Caco-2 (cell line): Measurements from ENCODE around the gene PLCH1. TPM values are rescaled to one million over a fixed set of nuclear protein-coding genes. Genes with fewer than 3 reads are reported as not detected.

Experiments used
- BruUV-seq: library from RNA; stranded (reverse); fragments of 400-500 nt; replicated peaks from 2 replicates; lab custom pipeline; 2021; lab: Mats Ljungman, UMichigan
- CTCF ChIA-PET: fragments of 300-600 bp; sonication (Branson Sonifier 250); formaldehyde crosslinking; loops from one replicate; lab custom pipeline; 2022; ENCODE audit warnings: antibody characterized with exemption; lab: Charles Lee
- POLR2A ChIA-PET: fragments of 300-600 bp; sonication (Branson Sonifier 250); formaldehyde crosslinking; loops from one replicate; lab custom pipeline; 2022; ENCODE audit warnings: antibody characterized with exemption; lab: Charles Lee
- DNase-seq, 2 experiments: peaks; one replicate each; pipeline versions ENCODE4 v3.0.0 to v3.0.0-alpha.2; 2020 to 2022
- H3K27me3 ChIP-seq: replicated peaks from 2 replicates; pipeline ENCODE4 v1.6.0; 2011; ENCODE audit warnings: low read length; ENCODE audit not compliant: control insufficient read depth, insufficient read depth
- H3K36me3 ChIP-seq: 2 replicates; pipeline ENCODE4 v1.5.1; 2011; ENCODE audit warnings: low read length; ENCODE audit not compliant: control insufficient read depth, insufficient read depth
- H3K4me1 ChIP-seq: fragments of 250-450 bp; sonication (Bioruptor Pico); 2 replicates; pipeline ENCODE4 v1.5.1; 2020; ENCODE audit warnings: mild to moderate bottlenecking
- H3K4me3 ChIP-seq: 2 replicates; pipeline ENCODE4 v1.5.1; 2011; ENCODE audit warnings: low read depth, mild to moderate bottlenecking, control low read depth, low read length
- H3K9me3 ChIP-seq: fragments of 250-450 bp; sonication (Bioruptor Pico); 2 replicates; pipeline ENCODE4 v1.5.1; 2020; ENCODE audit warnings: mild to moderate bottlenecking, moderate library complexity
- H3K27ac Mint-ChIP-seq: one replicate; pipeline ENCODE4 v1.8.0; 2022; ENCODE audit warnings: mixed read lengths; ENCODE audit not compliant: unreplicated experiment
- H3K27me3 Mint-ChIP-seq: one replicate; pipeline ENCODE4 v1.8.0; 2022; ENCODE audit warnings: mixed read lengths; ENCODE audit not compliant: insufficient read depth, unreplicated experiment
- H3K36me3 Mint-ChIP-seq: one replicate; pipeline ENCODE4 v1.8.0; 2022; ENCODE audit warnings: mild to moderate bottlenecking, mixed read lengths; ENCODE audit not compliant: insufficient read depth, unreplicated experiment
- H3K4me1 Mint-ChIP-seq: one replicate; pipeline ENCODE4 v1.8.0; 2022; ENCODE audit warnings: low read depth, mixed read lengths; ENCODE audit not compliant: unreplicated experiment
- H3K4me3 Mint-ChIP-seq: one replicate; pipeline ENCODE4 v1.8.0; 2022; ENCODE audit warnings: mild to moderate bottlenecking, moderate library complexity, mixed read lengths; ENCODE audit not compliant: unreplicated experiment
- H3K9me3 Mint-ChIP-seq: one replicate; pipeline ENCODE4 v1.8.0; 2022; ENCODE audit warnings: mixed read lengths; ENCODE audit not compliant: unreplicated experiment
- intact Hi-C: fragments of 100-400 bp; cut with micrococcal nuclease; formaldehyde crosslinking; loops from one replicate; pipeline ENCODE4 v1.10.0; 2022; ENCODE audit not compliant: unreplicated experiment
- total RNA-seq: library from RNA; stranded (reverse); gene quantifications from 2 replicates; pipeline ENCODE4 v1.2.3, GENCODE V29; 2022
- TF ChIP-seq, protein P1 (sequence below), 2 experiments: fragments of 200-600 bp in 1 of 2; IDR thresholded peaks; 1 replicate in 1 of 2; 2 replicates in 1 of 2; pipeline versions ENCODE4 v1.5.1 to v1.8.0; 2011 to 2022; ENCODE audit warnings: antibody characterized with exemption in 1 of 2, control low read depth in 1 of 2, inconsistent platforms in 1 of 2, low read depth in 1 of 2, low read length in 1 of 2, mild to moderate bottlenecking in 1 of 2, moderate library complexity in 1 of 2; ENCODE audit not compliant: insufficient read depth in 1 of 2, severe bottlenecking in 1 of 2, unreplicated experiment in 1 of 2

PLCH1 gene
- total RNA-seq, 1 experiment from 2014 or later = 3.1 TPM

DNA sequence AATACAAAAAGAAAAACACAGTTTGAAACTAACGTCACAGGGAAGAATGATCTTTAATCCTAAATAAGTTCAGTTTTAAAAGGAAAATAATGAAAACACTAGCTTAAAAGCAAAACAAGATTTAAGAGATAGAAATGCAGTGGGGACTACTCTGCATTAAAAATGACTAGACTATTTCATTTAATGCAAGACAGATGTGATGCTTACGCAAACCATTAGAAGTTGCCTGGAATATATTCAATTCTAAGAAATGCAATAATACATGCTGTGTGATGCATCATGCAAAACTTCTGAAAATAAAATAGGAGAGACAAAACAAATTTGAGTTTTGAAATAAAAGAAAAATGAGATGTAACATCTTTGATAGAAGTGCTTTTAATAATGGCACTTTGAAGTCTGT is 353.8 kb downstream of the PLCH1 start:
- DNase-seq = no peak
- H3K36me3 ChIP-seq = no peaks in the 10 kb centered on the region
- TF ChIP-seq, protein P1, sequence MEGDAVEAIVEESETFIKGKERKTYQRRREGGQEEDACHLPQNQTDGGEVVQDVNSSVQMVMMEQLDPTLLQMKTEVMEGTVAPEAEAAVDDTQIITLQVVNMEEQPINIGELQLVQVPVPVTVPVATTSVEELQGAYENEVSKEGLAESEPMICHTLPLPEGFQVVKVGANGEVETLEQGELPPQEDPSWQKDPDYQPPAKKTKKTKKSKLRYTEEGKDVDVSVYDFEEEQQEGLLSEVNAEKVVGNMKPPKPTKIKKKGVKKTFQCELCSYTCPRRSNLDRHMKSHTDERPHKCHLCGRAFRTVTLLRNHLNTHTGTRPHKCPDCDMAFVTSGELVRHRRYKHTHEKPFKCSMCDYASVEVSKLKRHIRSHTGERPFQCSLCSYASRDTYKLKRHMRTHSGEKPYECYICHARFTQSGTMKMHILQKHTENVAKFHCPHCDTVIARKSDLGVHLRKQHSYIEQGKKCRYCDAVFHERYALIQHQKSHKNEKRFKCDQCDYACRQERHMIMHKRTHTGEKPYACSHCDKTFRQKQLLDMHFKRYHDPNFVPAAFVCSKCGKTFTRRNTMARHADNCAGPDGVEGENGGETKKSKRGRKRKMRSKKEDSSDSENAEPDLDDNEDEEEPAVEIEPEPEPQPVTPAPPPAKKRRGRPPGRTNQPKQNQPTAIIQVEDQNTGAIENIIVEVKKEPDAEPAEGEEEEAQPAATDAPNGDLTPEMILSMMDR (IDR thresholded peaks at IDR 0.05; ENCODE audit: insufficient read depth in 1 of 2, low read depth in 1 of 2, low read length in 1 of 2, severe bottlenecking in 1 of 2, unreplicated experiment in 1 of 2) = no peak
- H3K4me1 Mint-ChIP-seq = no peaks in the 10 kb centered on the region
- POLR2A ChIA-PET = no interaction called here
- no peaks in the 10 kb centered on the region for H3K9me3 Mint-ChIP-seq
- H3K27me3 ChIP-seq = no peaks in the 10 kb centered on the region
- H3K36me3 Mint-ChIP-seq = no peaks in the 10 kb centered on the region
- BruUV-seq = no TSS peak
- H3K4me3 ChIP-seq = no peak overlapping the region
- intact Hi-C loops = no loop called here
- H3K27ac Mint-ChIP-seq = no peak overlapping the region
- peaks cover 4% of the 10 kb centered on the region for H3K27me3 Mint-ChIP-seq
- CTCF ChIA-PET = interaction anchor here (1.1 kb wide), 1 partner anchor 311 kb away, joined by 3 read pairs; no protein-coding TSS in a partner anchor
- peaks cover 5% of the 10 kb centered on the region; the same call in 1 of the 2 replicates for H3K9me3 ChIP-seq
- H3K4me1 ChIP-seq = peaks cover 8% of the 10 kb centered on the region; the same call in 1 of the 2 replicates
- H3K4me3 Mint-ChIP-seq = no peak overlapping the region

DNA sequence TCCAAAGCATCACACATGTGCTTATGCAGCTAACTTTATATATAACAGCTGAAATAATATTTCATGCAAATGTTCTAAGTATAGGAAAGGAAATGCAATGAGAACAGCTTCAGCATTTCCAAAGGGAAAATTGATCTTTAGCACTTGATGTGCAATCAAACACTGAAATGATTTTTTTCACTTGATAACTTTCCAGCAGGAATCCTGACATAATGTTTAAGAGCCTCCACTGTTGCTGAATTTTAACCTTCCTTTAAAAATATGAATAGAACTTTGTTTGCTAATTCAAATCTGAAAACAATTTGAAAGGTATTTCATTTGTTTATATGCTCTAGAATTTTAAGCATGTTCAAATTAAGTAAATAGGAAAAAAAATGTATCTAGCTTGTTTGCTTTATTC is 354.5 kb downstream of the PLCH1 start:
- no peaks in the 10 kb centered on the region for H3K9me3 Mint-ChIP-seq
- CTCF ChIA-PET = interaction anchor here (1.1 kb wide), 1 partner anchor 312 kb away, joined by 3 read pairs; no protein-coding TSS in a partner anchor
- Histone ChIP-seq H3K9me3 (peaks cover 3% of the 10 kb centered on the region; the same call in 1 of the 2 replicates), H3K36me3 (no peaks in the 10 kb centered on the region), H3K27me3 (no peaks in the 10 kb centered on the region), H3K4me1 (peaks cover 8% of the 10 kb centered on the region; the same call in 1 of the 2 replicates), H3K4me3 (no peak overlapping the region)
- no peaks in the 10 kb centered on the region for H3K36me3 Mint-ChIP-seq
- POLR2A ChIA-PET = no interaction called here
- H3K27me3 Mint-ChIP-seq = peaks cover 4% of the 10 kb centered on the region
- H3K4me1 Mint-ChIP-seq = no peaks in the 10 kb centered on the region
- BruUV-seq = no TSS peak
- no peak overlapping the region for H3K4me3 Mint-ChIP-seq
- intact Hi-C loops = no loop called here
- DNase-seq = no peak
- no peak overlapping the region for H3K27ac Mint-ChIP-seq
- TF ChIP-seq, protein P1 (IDR thresholded peaks at IDR 0.05; ENCODE audit: insufficient read depth in 1 of 2, low read depth in 1 of 2, low read length in 1 of 2, severe bottlenecking in 1 of 2, unreplicated experiment in 1 of 2) = no peak

DNA sequence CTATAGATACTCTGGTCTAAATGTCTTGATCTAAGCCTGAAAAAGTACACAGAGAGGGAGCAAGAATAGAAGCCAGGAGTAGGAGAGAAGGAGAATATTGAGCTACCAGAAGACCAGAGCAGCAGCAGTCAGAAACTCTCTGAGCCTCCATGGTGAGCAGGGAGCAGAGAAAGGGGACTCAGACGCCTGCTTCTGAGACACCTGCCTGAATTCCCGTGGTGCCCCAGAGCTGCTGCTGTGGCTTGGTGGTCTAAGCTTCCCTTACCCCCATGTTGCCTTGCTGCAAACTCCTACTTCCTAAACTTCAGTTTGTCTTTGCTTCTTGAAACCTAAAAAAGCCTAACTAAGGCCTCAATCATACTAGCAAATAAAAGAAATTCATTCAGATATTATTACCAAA is 356.5 kb downstream of the PLCH1 start:
- intact Hi-C loops = no loop called here
- Mint-ChIP-seq H3K36me3 (no peaks in the 10 kb centered on the region), H3K4me1 (peaks cover 6% of the 10 kb centered on the region), H3K4me3 (no peak overlapping the region), H3K9me3 (no peaks in the 10 kb centered on the region), H3K27me3 (peaks cover 7% of the 10 kb centered on the region), H3K27ac (no peak overlapping the region)
- Histone ChIP-seq H3K9me3 (no peaks in the 10 kb centered on the region), H3K27me3 (no peaks in the 10 kb centered on the region), H3K4me1 (peaks cover 8% of the 10 kb centered on the region; the same call in 1 of the 2 replicates), H3K36me3 (no peaks in the 10 kb centered on the region), H3K4me3 (no peak overlapping the region)
- no peak for DNase-seq
- ChIA-PET POLR2A (no interaction called here), CTCF (interaction anchor here (2.4 kb wide), 1 partner anchor 314 kb away, joined by 7 read pairs; no protein-coding TSS in a partner anchor)
- BruUV-seq = no TSS peak
- TF ChIP-seq, protein P1 (IDR thresholded peaks at IDR 0.05; ENCODE audit: insufficient read depth in 1 of 2, low read depth in 1 of 2, low read length in 1 of 2, severe bottlenecking in 1 of 2, unreplicated experiment in 1 of 2) = no peak
